MM.1S (cell line): ENCODE results near the gene CFH.
"Not testable (repeated sequence)": the region's sequence is repeated elsewhere in the genome, so short reads cannot be mapped to it uniquely, and the experiment has no call there.

ENCODE experiments used
- CTCF ChIP-seq: fragments of 300-600 bp; sonication (generic); IDR thresholded peaks from 2 replicates; pipeline ENCODE4 v1.5.1; 2016; ENCODE audit warnings: antibody characterized with exemption, low read length, mixed read lengths
- EZH2 ChIP-seq: fragments of 300-600 bp; sonication (generic); optimal IDR thresholded peaks from 2 replicates; pipeline ENCODE3; 2017; ENCODE audit warnings: low read depth, mild to moderate bottlenecking, antibody characterized with exemption, low read length, mixed read lengths

DNA sequence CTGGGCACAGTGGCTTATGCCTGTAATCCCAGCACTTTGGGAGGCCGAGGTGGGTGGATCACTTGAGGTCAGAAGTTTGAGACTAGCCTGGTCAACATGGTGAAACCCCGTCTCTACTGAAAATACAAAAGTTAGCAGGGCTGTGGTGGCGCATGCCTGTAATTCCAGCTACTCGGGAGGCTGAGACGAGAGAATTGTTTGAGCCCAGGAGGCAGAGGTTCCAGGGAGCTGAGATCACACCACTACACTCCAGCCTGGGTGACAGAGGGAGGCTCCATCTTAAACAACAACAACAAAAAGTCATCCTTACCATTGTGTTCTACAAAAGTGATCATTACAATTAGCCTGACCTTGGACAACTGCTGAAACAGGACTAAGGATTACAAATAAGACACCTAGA lies 12.6 kb upstream of the CFH start:
- not testable (repeated sequence) for TF ChIP-seq CTCF, EZH2
